HG03066 (cell line): ENCODE data around the gene TMEM40.
"Not testable (repeated sequence)": the region's sequence is repeated elsewhere in the genome, so short reads cannot be mapped to it uniquely, and the experiment has no call there.

Experiments used
- ATAC-seq: cut with Tn5 transposase; IDR thresholded peaks from one replicate; pipeline ENCODE4 v1.9.1; 2021; ENCODE audit warnings: low read depth; ENCODE audit not compliant: unreplicated experiment

Gene TMEM40

GRCh38 chr3:12722226-12722625, 36.8 kb downstream of the TMEM40 start:
- ATAC-seq = no peak

- peak; percentile 84 for ATAC-seq
Measured at GRCh38 chr3:12719984-12720898, 38.8 kb downstream of the TMEM40 start.

- ATAC-seq = no peak
Measured at GRCh38 chr3:12719541-12719940, 39.5 kb downstream of the TMEM40 start.

GRCh38 chr3:12716605-12717151, 42.4 kb downstream of the TMEM40 start:
- ATAC-seq = no peak

- ATAC-seq = no peak
Measured at GRCh38 chr3:12714278-12714677, 44.8 kb downstream of the TMEM40 start.

- ATAC-seq = no peak
Measured at GRCh38 chr3:12710062-12710461, 49.0 kb downstream of the TMEM40 start.

GRCh38 chr3:12709334-12709733, 49.7 kb downstream of the TMEM40 start:
- no peak for ATAC-seq

- ATAC-seq = no peak
Measured at GRCh38 chr3:12708584-12709192, 50.4 kb downstream of the TMEM40 start.

- no peak for ATAC-seq
Measured at GRCh38 chr3:12707449-12707848, 51.6 kb downstream of the TMEM40 start.

GRCh38 chr3:12706504-12707253, 52.4 kb downstream of the TMEM40 start:
- peak; percentile 93 for ATAC-seq

GRCh38 chr3:12705981-12706380, 53.1 kb downstream of the TMEM40 start:
- ATAC-seq = no peak

- no peak for ATAC-seq
Measured at GRCh38 chr3:12705374-12705926, 53.6 kb downstream of the TMEM40 start.

- ATAC-seq = no peak
Measured at GRCh38 chr3:12702501-12702900, 56.6 kb downstream of the TMEM40 start.

- not testable (repeated sequence) for ATAC-seq
Measured at GRCh38 chr3:12701601-12702000, 57.5 kb downstream of the TMEM40 start.

- no peak for ATAC-seq
Measured at GRCh38 chr3:12700800-12701199, 58.3 kb downstream of the TMEM40 start.

- ATAC-seq = no peak
Measured at GRCh38 chr3:12695916-12696315, 63.1 kb downstream of the TMEM40 start.

GRCh38 chr3:12695112-12695511, 63.9 kb downstream of the TMEM40 start:
- ATAC-seq = no peak

- ATAC-seq = no peak
Measured at GRCh38 chr3:12692444-12692843, 66.6 kb downstream of the TMEM40 start.

- ATAC-seq = no peak
Measured at GRCh38 chr3:12689997-12690711, 68.9 kb downstream of the TMEM40 start.

GRCh38 chr3:12687948-12688347, 71.1 kb downstream of the TMEM40 start:
- no peak for ATAC-seq
